HUES48 (cell line): Measurements from ENCODE around the gene MOB3C.

Experiments
- H3K27ac ChIP-seq: one replicate; pipeline ENCODE4 v1.7.0; 2013; ENCODE audit warnings: low read depth, low read length, inconsistent platforms
- H3K27me3 ChIP-seq: 2 replicates; pipeline ENCODE4 v1.6.1; 2013; ENCODE audit warnings: mild to moderate bottlenecking, low read length; ENCODE audit not compliant: control insufficient read depth, insufficient read depth
- H3K36me3 ChIP-seq: 2 replicates; pipeline ENCODE4 v1.6.1; 2013; ENCODE audit warnings: low read length; ENCODE audit not compliant: control insufficient read depth, insufficient read depth
- H3K4me1 ChIP-seq: 2 replicates; pipeline ENCODE4 v1.6.1; 2013; ENCODE audit warnings: mild to moderate bottlenecking, low read length; ENCODE audit not compliant: control insufficient read depth, insufficient read depth
- H3K4me3 ChIP-seq: 2 replicates; pipeline ENCODE4 v1.5.1; 2013; ENCODE audit warnings: mild to moderate bottlenecking, low read depth, low read length
- H3K9ac ChIP-seq: 2 replicates; pipeline ENCODE4 v1.6.1; 2013; ENCODE audit warnings: mild to moderate bottlenecking, low read depth, low read length, moderate library complexity
- H3K9me3 ChIP-seq: 2 replicates; pipeline ENCODE4 v1.6.1; 2013; ENCODE audit warnings: low read length; ENCODE audit not compliant: control insufficient read depth, insufficient read depth

The MOB3C gene

DNA sequence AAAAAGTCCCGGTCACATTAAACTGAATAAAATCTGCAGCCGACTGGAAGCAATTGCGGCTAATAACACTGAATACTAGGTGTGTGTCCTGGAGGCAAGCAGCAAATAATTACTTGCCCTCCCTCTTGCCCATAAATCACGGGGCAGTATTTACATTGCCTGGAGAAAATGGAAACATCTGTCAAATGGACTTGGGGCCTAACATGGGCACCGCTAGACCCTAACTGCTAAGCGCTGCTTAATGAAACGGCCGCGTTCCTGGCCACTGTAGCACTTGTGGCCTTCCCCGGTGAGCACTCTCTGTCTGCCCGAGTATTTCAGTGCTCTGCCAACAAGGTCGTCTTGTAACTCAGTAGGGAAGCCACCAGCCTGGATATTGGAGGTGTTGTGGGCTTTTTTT is 41.3 kb downstream of the MOB3C start:
- Histone ChIP-seq H3K4me1 (peaks cover 12% of the 10 kb centered on the region; the same call in 1 of the 2 replicates), H3K27ac (peak overlapping the region; percentile 53), H3K36me3 (peaks cover 6% of the 10 kb centered on the region), H3K4me3 (no peak overlapping the region), H3K9me3 (no peaks in the 10 kb centered on the region), H3K9ac (no peak overlapping the region), H3K27me3 (no peaks in the 10 kb centered on the region)

DNA sequence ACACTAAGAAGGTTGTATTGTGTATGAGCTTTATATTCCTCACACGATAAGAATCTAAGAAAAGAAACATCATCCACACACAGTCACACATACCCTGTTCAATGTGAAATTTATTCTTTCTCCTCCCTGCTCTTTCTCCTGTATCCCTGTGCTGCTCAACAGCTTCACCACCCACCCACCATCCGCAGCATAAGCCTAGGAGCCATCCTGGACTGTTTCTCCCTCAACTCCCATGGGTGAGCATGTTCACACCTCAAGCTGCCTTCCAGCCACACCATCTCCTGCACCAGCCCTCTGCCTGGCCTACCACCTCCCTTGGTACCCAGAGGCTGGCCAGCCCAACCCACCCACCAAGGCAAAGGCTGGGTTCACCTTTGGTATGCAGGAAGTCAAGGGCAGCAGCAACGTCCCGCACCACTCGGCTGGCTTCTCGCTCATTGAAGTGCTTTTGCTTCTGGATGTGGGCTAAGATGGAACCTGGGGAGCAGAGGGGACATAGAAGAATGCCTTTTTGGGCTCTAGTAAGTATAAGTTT is 44.9 kb downstream of the MOB3C start:
- Histone ChIP-seq H3K27me3 (no peaks in the 10 kb centered on the region), H3K9me3 (no peaks in the 10 kb centered on the region), H3K4me3 (no peak overlapping the region), H3K27ac (no peak overlapping the region), H3K36me3 (no peaks in the 10 kb centered on the region), H3K4me1 (peaks cover 23% of the 10 kb centered on the region; the same call in 1 of the 2 replicates), H3K9ac (no peak overlapping the region)

DNA sequence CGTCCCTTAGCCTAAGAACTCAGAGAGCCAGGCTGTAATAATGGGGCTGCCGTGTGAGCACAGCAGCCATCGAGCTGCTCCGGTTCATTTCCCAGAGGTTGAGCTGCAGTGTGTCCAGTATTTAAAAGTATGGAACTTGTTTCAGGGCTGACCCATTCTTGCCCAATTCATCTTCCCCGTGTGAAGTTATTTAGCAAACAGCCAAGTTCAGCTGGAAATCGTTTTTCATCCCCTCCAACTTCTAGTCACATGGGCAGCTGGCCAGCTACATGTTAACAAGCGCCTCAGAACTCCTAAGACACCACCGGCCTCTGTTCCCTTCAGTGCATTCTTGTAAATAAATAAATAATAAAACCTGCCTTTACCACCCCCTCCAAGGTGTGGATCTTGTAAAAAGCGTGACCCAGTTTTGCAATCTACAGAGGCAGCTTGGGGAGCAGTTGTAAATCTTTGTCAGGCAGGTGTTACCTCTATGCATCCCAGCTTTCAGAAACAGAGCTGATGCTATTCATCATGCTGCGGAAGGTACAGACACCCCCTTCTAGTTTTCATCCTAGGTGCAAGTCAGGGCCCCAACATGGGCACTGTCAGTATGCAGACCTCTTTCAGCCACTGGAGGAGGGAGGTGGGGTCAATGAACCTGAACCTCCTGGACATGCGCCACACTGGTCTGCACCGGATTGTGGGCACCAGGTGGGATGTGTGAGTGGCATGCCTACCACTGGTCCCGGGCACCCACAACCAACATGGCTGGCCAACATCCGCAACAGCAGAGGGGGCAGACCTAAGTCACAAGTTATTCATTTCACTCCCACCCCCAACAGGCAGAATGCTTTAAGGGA is 46.5 kb downstream of the MOB3C start:
- Histone ChIP-seq H3K9me3 (no peaks in the 10 kb centered on the region), H3K27ac (no peak overlapping the region), H3K4me1 (peaks cover 11% of the 10 kb centered on the region; the same call in 1 of the 2 replicates), H3K9ac (no peak overlapping the region), H3K27me3 (no peaks in the 10 kb centered on the region), H3K36me3 (no peaks in the 10 kb centered on the region), H3K4me3 (no peak overlapping the region)

DNA sequence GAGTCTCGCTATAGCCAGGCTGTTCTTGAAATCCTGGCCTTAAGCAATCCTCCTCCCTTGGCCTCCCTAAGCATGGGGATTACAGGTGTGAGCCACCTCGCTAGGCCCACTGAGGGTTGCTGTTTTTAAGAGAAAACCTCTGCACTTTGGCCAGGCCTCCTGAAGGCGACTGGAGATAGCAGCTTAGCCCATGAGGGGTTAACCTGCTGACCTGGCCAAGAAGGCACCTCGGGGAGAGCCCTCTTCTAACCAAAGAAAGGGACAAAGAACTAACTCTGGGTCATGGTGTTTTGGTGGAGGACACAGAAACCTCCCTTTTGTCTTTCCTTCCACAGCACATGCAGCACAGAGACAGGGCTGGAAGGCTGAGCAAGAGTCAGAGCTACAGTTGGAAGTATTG is 47.5 kb downstream of the MOB3C start:
- Histone ChIP-seq H3K4me1 (peaks cover 11% of the 10 kb centered on the region; the same call in 1 of the 2 replicates), H3K4me3 (no peak overlapping the region), H3K27me3 (no peaks in the 10 kb centered on the region), H3K27ac (no peak overlapping the region), H3K36me3 (no peaks in the 10 kb centered on the region), H3K9ac (no peak overlapping the region), H3K9me3 (no peaks in the 10 kb centered on the region)

DNA sequence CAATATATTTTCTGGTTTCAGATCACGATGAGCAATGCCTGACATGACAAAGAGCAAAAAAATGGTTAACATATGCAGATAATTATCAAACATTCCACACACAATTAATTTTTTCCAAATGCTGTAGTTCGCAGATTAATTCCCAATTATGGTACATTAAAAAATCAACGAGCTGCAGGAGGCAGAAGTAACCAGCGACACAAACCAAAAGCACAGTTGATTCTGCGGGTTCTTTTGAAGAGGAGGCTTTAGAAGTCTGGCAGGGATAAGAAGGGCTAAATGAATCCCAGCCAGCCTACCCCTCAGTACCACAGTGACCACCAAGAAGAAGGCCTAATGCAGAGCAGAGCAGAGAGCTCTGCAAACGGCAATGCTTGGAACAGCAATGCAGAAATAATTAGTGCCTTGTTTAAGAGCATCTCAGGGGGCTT is 48.1 kb downstream of the MOB3C start:
- H3K27ac ChIP-seq: no peak overlapping the region
- H3K9me3 ChIP-seq: no peaks in the 10 kb centered on the region
- H3K4me1 ChIP-seq: peaks cover 11% of the 10 kb centered on the region; the same call in 1 of the 2 replicates
- no peaks in the 10 kb centered on the region for H3K36me3 ChIP-seq
- H3K4me3 ChIP-seq: no peak overlapping the region
- H3K27me3 ChIP-seq: no peaks in the 10 kb centered on the region
- no peak overlapping the region for H3K9ac ChIP-seq

DNA sequence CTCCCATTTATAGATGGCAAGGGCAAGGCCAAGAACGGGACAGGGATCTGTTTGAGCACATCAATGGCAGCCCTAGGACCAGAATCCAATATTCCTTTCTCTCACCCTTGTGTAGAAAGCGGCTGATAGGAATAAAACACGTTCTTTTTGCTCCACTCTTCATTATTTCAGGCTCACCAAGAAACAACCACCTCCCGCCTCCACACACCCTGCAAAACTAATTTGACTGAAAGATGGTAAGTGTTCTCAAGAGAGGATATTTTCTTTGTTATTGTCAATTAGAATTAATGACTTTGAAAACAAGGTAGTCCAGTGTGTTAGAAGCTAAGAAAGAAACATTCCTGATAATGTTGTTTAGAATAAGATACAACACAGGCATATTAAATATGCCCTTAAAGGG is 53.3 kb downstream of the MOB3C start:
- no peak overlapping the region for H3K4me3 ChIP-seq
- H3K9ac ChIP-seq: no peak overlapping the region
- no peaks in the 10 kb centered on the region for H3K9me3 ChIP-seq
- H3K4me1 ChIP-seq: no peaks in the 10 kb centered on the region
- H3K36me3 ChIP-seq: no peaks in the 10 kb centered on the region
- H3K27me3 ChIP-seq: no peaks in the 10 kb centered on the region
- H3K27ac ChIP-seq: no peak overlapping the region

DNA sequence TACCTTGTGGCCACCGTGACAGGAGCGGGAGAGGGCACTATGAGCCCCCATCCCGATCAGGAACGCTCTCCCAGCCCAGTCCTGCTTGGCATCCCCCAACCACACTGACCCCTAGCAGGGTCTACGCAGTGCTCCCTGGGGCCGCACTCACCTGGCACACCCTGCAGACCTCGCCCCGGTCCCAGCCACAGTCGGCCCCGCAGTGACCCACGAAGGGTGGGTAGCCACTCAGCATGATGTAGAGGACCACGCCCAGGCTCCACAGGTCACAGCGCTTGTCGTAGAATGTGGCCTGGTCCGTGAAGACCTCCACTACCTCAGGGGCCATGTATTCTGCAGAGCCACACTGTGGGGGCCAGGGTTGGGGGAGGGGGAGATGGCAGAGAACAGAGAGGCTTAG is 54.1 kb downstream of the MOB3C start:
- H3K4me1 ChIP-seq: no peaks in the 10 kb centered on the region
- no peaks in the 10 kb centered on the region for H3K9me3 ChIP-seq
- no peak overlapping the region for H3K4me3 ChIP-seq
- H3K27me3 ChIP-seq: no peaks in the 10 kb centered on the region
- no peak overlapping the region for H3K27ac ChIP-seq
- no peaks in the 10 kb centered on the region for H3K36me3 ChIP-seq
- no peak overlapping the region for H3K9ac ChIP-seq

DNA sequence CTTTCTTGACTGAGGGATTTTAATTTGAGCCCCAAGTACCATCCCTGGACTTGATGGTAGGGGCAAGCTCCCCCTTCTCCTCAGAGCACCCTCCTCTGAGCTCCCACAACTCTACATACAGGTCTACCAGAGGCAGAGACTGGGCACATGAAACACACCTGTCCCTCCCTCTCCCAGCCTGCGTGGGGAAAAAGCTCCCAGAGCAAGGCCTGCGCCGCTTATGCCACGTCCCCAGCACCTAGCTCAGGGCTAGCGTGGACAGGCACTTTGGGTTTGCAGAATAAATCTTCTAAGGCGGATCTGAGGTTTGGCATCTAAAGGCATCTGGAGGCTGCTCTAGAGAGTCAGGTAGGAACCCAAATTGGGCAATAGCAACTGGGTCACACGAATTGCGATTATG is 57.6 kb downstream of the MOB3C start:
- no peaks in the 10 kb centered on the region for H3K9me3 ChIP-seq
- H3K36me3 ChIP-seq: no peaks in the 10 kb centered on the region
- no peaks in the 10 kb centered on the region for H3K4me1 ChIP-seq
- no peak overlapping the region for H3K27ac ChIP-seq
- H3K9ac ChIP-seq: no peak overlapping the region
- no peaks in the 10 kb centered on the region for H3K27me3 ChIP-seq
- H3K4me3 ChIP-seq: no peak overlapping the region

DNA sequence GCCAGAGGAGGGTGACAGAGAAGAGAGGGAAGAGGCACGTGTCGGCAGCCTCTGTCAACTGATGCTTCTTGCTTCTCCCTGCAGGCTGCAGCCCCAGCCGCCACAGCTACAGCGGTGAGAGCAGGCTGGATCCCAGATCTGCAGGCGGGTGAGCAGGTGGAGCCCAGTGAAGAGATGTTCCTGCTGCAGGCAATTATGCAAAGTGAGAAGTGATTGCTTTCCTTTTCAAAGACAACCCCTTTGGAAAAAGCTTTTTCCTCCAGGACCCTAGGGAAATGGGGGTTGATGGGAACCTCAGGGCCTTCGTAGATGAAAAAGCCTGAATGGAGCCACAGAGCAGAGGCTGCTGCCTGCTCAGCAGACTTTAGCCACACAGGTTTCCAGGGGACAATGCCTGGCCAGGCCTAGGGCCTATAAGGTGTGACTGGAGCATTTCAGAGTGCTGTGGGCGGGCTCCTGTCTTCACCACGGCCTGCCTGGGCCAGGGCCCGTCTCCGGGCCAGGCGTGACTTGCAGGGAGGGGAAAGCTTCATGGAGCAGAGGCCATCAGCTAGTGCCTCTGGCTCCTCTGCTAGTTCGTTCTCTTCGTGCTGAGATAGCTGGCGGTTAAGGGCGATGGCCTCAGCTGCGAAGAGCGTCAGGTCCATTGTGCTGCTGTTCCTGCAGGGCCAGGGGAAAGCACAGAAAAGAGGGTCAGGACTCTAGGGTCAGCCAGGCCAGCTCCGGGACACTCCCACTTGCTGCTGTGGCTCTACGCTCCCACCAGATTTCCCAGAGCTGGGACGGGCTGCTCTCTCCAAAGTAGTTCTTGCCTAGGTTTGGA is 58.3 kb downstream of the MOB3C start:
- no peak overlapping the region for H3K4me3 ChIP-seq
- no peaks in the 10 kb centered on the region for H3K4me1 ChIP-seq
- H3K27me3 ChIP-seq: no peaks in the 10 kb centered on the region
- H3K27ac ChIP-seq: no peak overlapping the region
- no peak overlapping the region for H3K9ac ChIP-seq
- no peaks in the 10 kb centered on the region for H3K36me3 ChIP-seq
- H3K9me3 ChIP-seq: no peaks in the 10 kb centered on the region
